ENCODE measurements around the gene AASDHPPT.

The AASDHPPT gene

GRCh38 chr11:106131998-106132397, 54.5 kb downstream of the AASDHPPT start:
- Histone ChIP-seq H2BK120ac (ENCODE audit: low read depth, low read length) (no peak overlapping the region), H3K56ac (ENCODE audit: low read length) (no peak overlapping the region), H2BK15ac (replicated peaks; ENCODE audit: low read depth) (no peak overlapping the region), H2BK5ac (ENCODE audit: low read length) (no peak overlapping the region), H4K5ac (ENCODE audit: low read length) (no peak overlapping the region), H3K23ac (ENCODE audit: low read length) (no peak overlapping the region), H3K79me2 (ENCODE audit: control insufficient read depth, insufficient read depth, low read length) (no peaks in the 10 kb centered on the region), H3K4me1 (ENCODE audit: control insufficient read depth, low read depth, low read length) (no peaks in the 10 kb centered on the region), H3K18ac (ENCODE audit: low read length) (no peak overlapping the region), H3K4ac (ENCODE audit: low read depth, low read length) (no peak overlapping the region), H3K4me3 (ENCODE audit: low read length) (no peak overlapping the region), H3K79me1 (ENCODE audit: low read length) (no peaks in the 10 kb centered on the region), H3K9ac (ENCODE audit: low read length) (no peak overlapping the region), H3K36me3 (ENCODE audit: control insufficient read depth, insufficient read depth, low read length) (no peaks in the 10 kb centered on the region), H2AK5ac (ENCODE audit: low read length) (no peak overlapping the region), H3K27ac (ENCODE audit: low read depth, low read length) (no peak overlapping the region), H3K27me3 (ENCODE audit: insufficient read depth, low read length, poor library complexity) (no peaks in the 10 kb centered on the region), H4K8ac (ENCODE audit: low read depth, low read length) (no peak overlapping the region), H3K4me2 (ENCODE audit: low read length) (no peak overlapping the region)
- WGBS (ENCODE audit: extremely low coverage, insufficient coverage, low lambda C conversion rate), result no CpG with 5 or more reads among the region's 2 CpGs
- peak; percentile 18 for DNase-seq

- H2AK5ac ChIP-seq (ENCODE audit: low read length), result no peak overlapping the region
- no peaks in the 10 kb centered on the region for H3K4me1 ChIP-seq (ENCODE audit: control insufficient read depth, low read depth, low read length)
- no peaks in the 10 kb centered on the region for H3K36me3 ChIP-seq (ENCODE audit: control insufficient read depth, insufficient read depth, low read length)
- no peak overlapping the region for H3K4me2 ChIP-seq (ENCODE audit: low read length)
- no peaks in the 10 kb centered on the region for H3K79me2 ChIP-seq (ENCODE audit: control insufficient read depth, insufficient read depth, low read length)
- H3K4me3 ChIP-seq (ENCODE audit: low read length), result no peak overlapping the region
- H2BK15ac ChIP-seq (replicated peaks; ENCODE audit: low read depth), result no peak overlapping the region
- no peak overlapping the region for H3K4ac ChIP-seq (ENCODE audit: low read depth, low read length)
- no CpG with 5 or more reads among the region's 3 CpGs for WGBS (ENCODE audit: extremely low coverage, insufficient coverage, low lambda C conversion rate)
- no peak overlapping the region for H4K8ac ChIP-seq (ENCODE audit: low read depth, low read length)
- H3K23ac ChIP-seq (ENCODE audit: low read length), result no peak overlapping the region
- H3K27me3 ChIP-seq (ENCODE audit: insufficient read depth, low read length, poor library complexity), result no peaks in the 10 kb centered on the region
- H3K9ac ChIP-seq (ENCODE audit: low read length), result no peak overlapping the region
- no peak overlapping the region for H3K18ac ChIP-seq (ENCODE audit: low read length)
- no peak for DNase-seq
- no peak overlapping the region for H2BK120ac ChIP-seq (ENCODE audit: low read depth, low read length)
- H3K27ac ChIP-seq (ENCODE audit: low read depth, low read length), result no peak overlapping the region
- H3K79me1 ChIP-seq (ENCODE audit: low read length), result no peaks in the 10 kb centered on the region
- H3K56ac ChIP-seq (ENCODE audit: low read length), result no peak overlapping the region
- no peak overlapping the region for H2BK5ac ChIP-seq (ENCODE audit: low read length)
- H4K5ac ChIP-seq (ENCODE audit: low read length), result no peak overlapping the region
These were observed 55.3 kb downstream of the AASDHPPT start for GRCh38 chr11:106132582-106133354.

DNA sequence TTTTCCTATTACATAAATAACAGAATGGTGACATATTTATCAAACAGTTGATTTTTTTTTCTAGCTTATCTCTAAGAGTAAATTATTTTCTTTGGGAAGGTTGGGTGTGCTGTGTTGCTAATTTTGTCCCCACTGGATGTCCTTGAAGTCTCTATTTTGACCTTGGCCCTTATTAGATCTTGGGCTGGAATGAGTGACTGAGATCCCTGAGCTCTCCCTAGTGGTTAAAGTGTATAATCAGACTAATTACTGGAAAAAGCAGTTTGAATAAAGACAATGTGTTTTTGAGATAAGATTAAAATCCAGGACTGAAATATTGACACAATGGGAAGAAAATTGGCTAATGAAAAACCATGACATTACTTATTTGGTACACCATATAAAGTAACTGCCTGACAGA, 56.1 kb downstream of the AASDHPPT start:
- Histone ChIP-seq H3K23ac (ENCODE audit: low read length) (no peak overlapping the region), H2BK5ac (ENCODE audit: low read length) (no peak overlapping the region), H3K4ac (ENCODE audit: low read depth, low read length) (no peak overlapping the region), H2AK5ac (ENCODE audit: low read length) (no peak overlapping the region), H3K4me1 (ENCODE audit: control insufficient read depth, low read depth, low read length) (no peaks in the 10 kb centered on the region), H2BK120ac (ENCODE audit: low read depth, low read length) (no peak overlapping the region), H3K79me2 (ENCODE audit: control insufficient read depth, insufficient read depth, low read length) (no peaks in the 10 kb centered on the region), H3K27me3 (ENCODE audit: insufficient read depth, low read length, poor library complexity) (no peaks in the 10 kb centered on the region), H3K18ac (ENCODE audit: low read length) (no peak overlapping the region), H3K27ac (ENCODE audit: low read depth, low read length) (no peak overlapping the region), H4K8ac (ENCODE audit: low read depth, low read length) (no peak overlapping the region), H3K9ac (ENCODE audit: low read length) (no peak overlapping the region), H3K56ac (ENCODE audit: low read length) (no peak overlapping the region), H2BK15ac (replicated peaks; ENCODE audit: low read depth) (no peak overlapping the region), H3K36me3 (ENCODE audit: control insufficient read depth, insufficient read depth, low read length) (no peaks in the 10 kb centered on the region), H3K79me1 (ENCODE audit: low read length) (no peaks in the 10 kb centered on the region), H3K4me3 (ENCODE audit: low read length) (no peak overlapping the region), H3K4me2 (ENCODE audit: low read length) (no peak overlapping the region), H4K5ac (ENCODE audit: low read length) (no peak overlapping the region)
- peak; percentile 13 for DNase-seq

DNA sequence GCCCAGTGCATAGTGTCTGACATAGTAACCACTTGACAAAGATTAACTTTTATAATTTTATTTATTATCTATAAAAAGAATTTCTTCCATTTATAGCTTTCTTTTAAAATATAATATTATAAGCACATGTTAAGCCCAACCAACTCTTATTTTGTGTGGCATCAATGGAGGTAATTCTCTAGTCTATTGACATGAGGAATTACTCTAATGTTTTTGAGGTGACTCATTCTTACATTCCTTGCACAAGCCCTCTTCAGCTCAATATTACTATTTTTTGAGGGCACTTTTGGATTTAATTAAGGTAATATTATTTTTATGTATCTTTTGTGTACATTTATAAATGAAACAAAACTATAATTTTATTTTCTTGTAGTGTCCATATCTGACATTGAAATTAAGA, 59.6 kb downstream of the AASDHPPT start:
- no peak overlapping the region for H2BK15ac ChIP-seq (replicated peaks; ENCODE audit: low read depth)
- no peak overlapping the region for H4K5ac ChIP-seq (ENCODE audit: low read length)
- no peak overlapping the region for H3K23ac ChIP-seq (ENCODE audit: low read length)
- no peak overlapping the region for H3K4ac ChIP-seq (ENCODE audit: low read depth, low read length)
- no peak overlapping the region for H2AK5ac ChIP-seq (ENCODE audit: low read length)
- no peak for DNase-seq
- H3K36me3 ChIP-seq (ENCODE audit: control insufficient read depth, insufficient read depth, low read length), result no peaks in the 10 kb centered on the region
- H3K27ac ChIP-seq (ENCODE audit: low read depth, low read length), result no peak overlapping the region
- no peaks in the 10 kb centered on the region for H3K79me1 ChIP-seq (ENCODE audit: low read length)
- no peak overlapping the region for H4K8ac ChIP-seq (ENCODE audit: low read depth, low read length)
- no peak overlapping the region for H3K4me3 ChIP-seq (ENCODE audit: low read length)
- no peak overlapping the region for H3K18ac ChIP-seq (ENCODE audit: low read length)
- H2BK5ac ChIP-seq (ENCODE audit: low read length), result no peak overlapping the region
- H3K4me1 ChIP-seq (ENCODE audit: control insufficient read depth, low read depth, low read length), result no peaks in the 10 kb centered on the region
- no peak overlapping the region for H2BK120ac ChIP-seq (ENCODE audit: low read depth, low read length)
- no peak overlapping the region for H3K4me2 ChIP-seq (ENCODE audit: low read length)
- H3K56ac ChIP-seq (ENCODE audit: low read length), result no peak overlapping the region
- no peaks in the 10 kb centered on the region for H3K79me2 ChIP-seq (ENCODE audit: control insufficient read depth, insufficient read depth, low read length)
- H3K9ac ChIP-seq (ENCODE audit: low read length), result no peak overlapping the region
- H3K27me3 ChIP-seq (ENCODE audit: insufficient read depth, low read length, poor library complexity), result no peaks in the 10 kb centered on the region

- WGBS (ENCODE audit: extremely low coverage, insufficient coverage, low lambda C conversion rate), result no CpG with 5 or more reads among the region's 1 CpG
These were observed 60.3 kb downstream of the AASDHPPT start for GRCh38 chr11:106137758-106138157.

More at GRCh38 chr11:106137758-106138157, 60.3 kb downstream of the AASDHPPT start:
- H2AK5ac ChIP-seq (ENCODE audit: low read length), result no peak overlapping the region
- no peak overlapping the region for H3K9ac ChIP-seq (ENCODE audit: low read length)
- no peak overlapping the region for H2BK15ac ChIP-seq (replicated peaks; ENCODE audit: low read depth)
- H3K27me3 ChIP-seq (ENCODE audit: insufficient read depth, low read length, poor library complexity), result no peaks in the 10 kb centered on the region
- no peak overlapping the region for H4K5ac ChIP-seq (ENCODE audit: low read length)
- no peak overlapping the region for H2BK5ac ChIP-seq (ENCODE audit: low read length)
- H3K79me2 ChIP-seq (ENCODE audit: control insufficient read depth, insufficient read depth, low read length), result no peaks in the 10 kb centered on the region
- no peak overlapping the region for H3K4me2 ChIP-seq (ENCODE audit: low read length)
- no peak overlapping the region for H3K23ac ChIP-seq (ENCODE audit: low read length)
- H3K36me3 ChIP-seq (ENCODE audit: control insufficient read depth, insufficient read depth, low read length), result no peaks in the 10 kb centered on the region
- no peak overlapping the region for H3K4me3 ChIP-seq (ENCODE audit: low read length)
- H3K27ac ChIP-seq (ENCODE audit: low read depth, low read length), result no peak overlapping the region
- no peaks in the 10 kb centered on the region for H3K4me1 ChIP-seq (ENCODE audit: control insufficient read depth, low read depth, low read length)
- no peak overlapping the region for H2BK120ac ChIP-seq (ENCODE audit: low read depth, low read length)
- H3K79me1 ChIP-seq (ENCODE audit: low read length), result no peaks in the 10 kb centered on the region
- H3K18ac ChIP-seq (ENCODE audit: low read length), result no peak overlapping the region
- no peak overlapping the region for H4K8ac ChIP-seq (ENCODE audit: low read depth, low read length)
- DNase-seq, result no peak
- H3K56ac ChIP-seq (ENCODE audit: low read length), result no peak overlapping the region
- no peak overlapping the region for H3K4ac ChIP-seq (ENCODE audit: low read depth, low read length)
